ENCODE data around the gene MID1.

- no peak for TF ChIP-seq TAF1 (IDR thresholded peaks at IDR 0.05; ENCODE audit: low read depth, low read length)
- TF ChIP-seq POLR2A (IDR thresholded peaks at IDR 0.05; ENCODE audit: low read depth, low read length) = no peak
- TF ChIP-seq POU2F2 (IDR thresholded peaks at IDR 0.05; ENCODE audit: low read depth, low read length) = no peak
Observed at GRCh38 chrX:10549280-10549679, 71.1 kb downstream of the MID1 start.
